ENCODE results near the gene TRHDE. TPM values are rescaled to one million over a fixed set of nuclear protein-coding genes. Genes with fewer than 3 reads are reported as not detected.

The TRHDE gene
- total RNA-seq, 1 experiment from 2014 or later: not detected

GRCh38 chr12:72622556-72622955 lies 350.4 kb downstream of the TRHDE start:
- no TSS peak for BruUV-seq (replicated peaks)
- TF ChIP-seq CTCF (IDR thresholded peaks at IDR 0.05; ENCODE audit: unreplicated experiment): no peak
- H3K36me3 Mint-ChIP-seq (ENCODE audit: insufficient read depth, unreplicated experiment): no peaks in the 10 kb centered on the region
- H3K27ac Mint-ChIP-seq (ENCODE audit: low read depth, unreplicated experiment): no peak overlapping the region
- H3K4me1 Mint-ChIP-seq (ENCODE audit: insufficient read depth, unreplicated experiment): peaks cover 5% of the 10 kb centered on the region
- H3K4me3 Mint-ChIP-seq (ENCODE audit: unreplicated experiment): no peak overlapping the region
- H3K9me3 Mint-ChIP-seq (ENCODE audit: unreplicated experiment): no peaks in the 10 kb centered on the region
- ChIA-PET CTCF (interaction anchor here (0.7 kb wide), 1 partner anchor 340 kb away, joined by 3 read pairs; no protein-coding TSS in a partner anchor), POLR2A (no interaction called here)
- H3K27me3 Mint-ChIP-seq (ENCODE audit: insufficient read depth, unreplicated experiment): no peaks in the 10 kb centered on the region
- intact Hi-C loops (cut with micrococcal nuclease): no loop called here
- no peak for DNase-seq (ENCODE audit: unreplicated experiment)

- CTCF ChIA-PET: interaction anchor here (0.8 kb wide), 1 partner anchor 1682 kb away, joined by 3 read pairs; no protein-coding TSS in a partner anchor
- POLR2A ChIA-PET: no interaction called here
Measured at GRCh38 chr12:72631926-72632685, 359.9 kb downstream of the TRHDE start.

GRCh38 chr12:72642706-72643105 lies 370.5 kb downstream of the TRHDE start:
- no peaks in the 10 kb centered on the region for H3K9me3 Mint-ChIP-seq (ENCODE audit: unreplicated experiment)
- intact Hi-C loops (cut with micrococcal nuclease): no loop called here

More at GRCh38 chr12:72631926-72632685, 359.9 kb downstream of the TRHDE start:
- TF ChIP-seq CTCF (IDR thresholded peaks at IDR 0.05; ENCODE audit: unreplicated experiment): no peak
- no peaks in the 10 kb centered on the region for H3K4me1 Mint-ChIP-seq (ENCODE audit: insufficient read depth, unreplicated experiment)
- H3K9me3 Mint-ChIP-seq (ENCODE audit: unreplicated experiment): no peaks in the 10 kb centered on the region
- no TSS peak for BruUV-seq (replicated peaks)
- intact Hi-C loops (cut with micrococcal nuclease): no loop called here
- DNase-seq (ENCODE audit: unreplicated experiment): peak; percentile 5
- no peak overlapping the region for H3K4me3 Mint-ChIP-seq (ENCODE audit: unreplicated experiment)
- no peaks in the 10 kb centered on the region for H3K27me3 Mint-ChIP-seq (ENCODE audit: insufficient read depth, unreplicated experiment)
- no peak overlapping the region for H3K27ac Mint-ChIP-seq (ENCODE audit: low read depth, unreplicated experiment)
- no peaks in the 10 kb centered on the region for H3K36me3 Mint-ChIP-seq (ENCODE audit: insufficient read depth, unreplicated experiment)

GRCh38 chr12:72647139-72647538 lies 375.0 kb downstream of the TRHDE start:
- ChIA-PET CTCF (no interaction called here), POLR2A (no interaction called here)
- no peak for DNase-seq (ENCODE audit: unreplicated experiment)
- no peaks in the 10 kb centered on the region for H3K27me3 Mint-ChIP-seq (ENCODE audit: insufficient read depth, unreplicated experiment)
- no peak for TF ChIP-seq CTCF (IDR thresholded peaks at IDR 0.05; ENCODE audit: unreplicated experiment)
- H3K36me3 Mint-ChIP-seq (ENCODE audit: insufficient read depth, unreplicated experiment): no peaks in the 10 kb centered on the region
- H3K27ac Mint-ChIP-seq (ENCODE audit: low read depth, unreplicated experiment): no peak overlapping the region
- no peaks in the 10 kb centered on the region for H3K4me1 Mint-ChIP-seq (ENCODE audit: insufficient read depth, unreplicated experiment)
- H3K4me3 Mint-ChIP-seq (ENCODE audit: unreplicated experiment): no peak overlapping the region
- intact Hi-C loops (cut with micrococcal nuclease): no loop called here
- no peaks in the 10 kb centered on the region for H3K9me3 Mint-ChIP-seq (ENCODE audit: unreplicated experiment)
- no TSS peak for BruUV-seq (replicated peaks)

More at GRCh38 chr12:72642706-72643105, 370.5 kb downstream of the TRHDE start:
- no peaks in the 10 kb centered on the region for H3K36me3 Mint-ChIP-seq (ENCODE audit: insufficient read depth, unreplicated experiment)
- CTCF ChIA-PET: no interaction called here
- no peak overlapping the region for H3K27ac Mint-ChIP-seq (ENCODE audit: low read depth, unreplicated experiment)
- no TSS peak for BruUV-seq (replicated peaks)
- no peak for DNase-seq (ENCODE audit: unreplicated experiment)
- no peaks in the 10 kb centered on the region for H3K27me3 Mint-ChIP-seq (ENCODE audit: insufficient read depth, unreplicated experiment)
- POLR2A ChIA-PET: no interaction called here
- no peaks in the 10 kb centered on the region for H3K4me1 Mint-ChIP-seq (ENCODE audit: insufficient read depth, unreplicated experiment)
- no peak overlapping the region for H3K4me3 Mint-ChIP-seq (ENCODE audit: unreplicated experiment)
- no peak for TF ChIP-seq CTCF (IDR thresholded peaks at IDR 0.05; ENCODE audit: unreplicated experiment)

All from MCF 10A (cell line).